HG02642 (cell line): ENCODE measurements around the gene SDC3.
A peak's percentile ranks its signal among the peaks of the same experiment; 100 is the strongest.

Experiments used
- ATAC-seq: cut with Tn5 transposase; IDR thresholded peaks from one replicate; pipeline ENCODE4 v1.9.1; 2021; ENCODE audit warnings: mild to moderate bottlenecking; ENCODE audit not compliant: unreplicated experiment, poor library complexity

SDC3 gene

DNA sequence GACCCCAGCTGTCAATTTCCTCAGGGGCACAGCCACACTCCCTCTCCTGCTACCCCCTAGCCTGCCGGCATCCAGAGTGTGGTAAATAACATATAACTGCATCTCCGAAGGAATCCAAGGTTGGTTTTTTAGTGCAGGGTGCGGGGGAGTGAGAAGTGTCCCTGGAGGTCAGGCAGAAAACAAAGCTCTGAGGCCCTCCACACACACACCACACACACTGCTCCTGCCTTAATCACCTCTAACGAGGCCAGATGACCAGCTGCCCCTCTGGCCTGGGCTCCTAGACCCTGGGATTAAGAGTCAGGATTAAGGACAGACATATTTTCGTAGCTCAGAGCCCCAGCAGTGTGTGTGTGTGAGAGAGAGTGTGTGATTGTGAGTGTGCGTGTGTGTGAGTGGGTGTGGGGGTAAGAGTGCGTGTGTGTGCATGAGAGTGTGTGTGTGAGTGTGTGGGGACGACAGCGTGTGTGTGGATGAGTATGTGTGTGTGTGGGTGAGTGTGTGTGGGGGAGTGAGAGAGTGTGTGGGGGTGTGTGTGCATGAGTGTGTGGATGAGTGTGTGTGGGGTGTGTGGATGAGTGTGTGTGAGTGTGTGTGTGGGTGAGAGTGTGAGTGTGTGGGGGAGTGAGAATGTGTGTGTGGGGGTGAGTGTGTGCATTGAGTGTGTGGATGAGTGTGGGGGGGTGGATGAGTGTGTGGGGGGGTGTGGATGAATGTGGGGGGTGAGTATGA lies 14.6 kb downstream of the SDC3 start:
- ATAC-seq: no peak

GRCh38 chr1:30892671-30893073 lies 15.9 kb downstream of the SDC3 start:
- no peak for ATAC-seq

DNA sequence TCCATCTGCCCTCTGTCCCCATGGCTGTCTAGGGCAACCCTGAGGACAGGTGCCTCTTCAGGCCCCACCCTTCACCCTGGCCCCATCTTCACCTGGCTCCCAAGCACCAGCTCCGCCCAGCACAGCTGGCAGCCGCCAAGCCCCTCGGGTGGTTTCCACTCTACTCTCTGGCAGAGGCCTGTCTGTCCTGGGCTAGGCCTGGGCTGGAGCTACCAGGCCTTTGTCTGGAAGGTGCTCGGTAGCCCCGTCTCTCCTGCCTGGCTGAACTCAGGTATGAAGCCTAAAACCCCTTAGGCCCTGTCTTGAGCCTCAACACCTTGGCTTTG lies 17.4 kb downstream of the SDC3 start:
- no peak for ATAC-seq

GRCh38 chr1:30890502-30891226 lies 17.9 kb downstream of the SDC3 start:
- ATAC-seq: no peak

- no peak for ATAC-seq
These were observed 19.0 kb downstream of the SDC3 start for GRCh38 chr1:30889511-30889910.

DNA sequence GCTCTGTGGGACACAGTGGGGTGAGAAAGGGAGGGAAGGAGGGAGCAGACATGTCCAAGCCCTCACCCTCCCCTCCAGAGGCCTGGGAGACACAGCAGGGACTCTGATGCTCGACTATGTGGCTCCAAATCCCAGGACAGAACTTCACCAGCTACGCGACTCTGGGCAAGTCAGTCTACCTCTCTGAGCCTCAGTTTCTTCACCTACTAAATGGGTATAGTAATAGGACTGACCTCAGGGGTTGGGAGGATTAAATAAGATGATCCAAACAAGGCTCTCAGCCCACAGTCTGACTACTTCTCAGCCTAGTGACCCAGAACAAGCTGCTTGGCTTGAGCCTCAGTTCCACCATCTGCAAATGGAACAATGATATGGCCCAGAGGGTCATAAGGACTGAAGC lies 19.6 kb downstream of the SDC3 start:
- no peak for ATAC-seq

GRCh38 chr1:30888391-30888790 lies 20.2 kb downstream of the SDC3 start:
- ATAC-seq: no peak

GRCh38 chr1:30887485-30888315 lies 20.9 kb downstream of the SDC3 start:
- ATAC-seq: no peak

DNA sequence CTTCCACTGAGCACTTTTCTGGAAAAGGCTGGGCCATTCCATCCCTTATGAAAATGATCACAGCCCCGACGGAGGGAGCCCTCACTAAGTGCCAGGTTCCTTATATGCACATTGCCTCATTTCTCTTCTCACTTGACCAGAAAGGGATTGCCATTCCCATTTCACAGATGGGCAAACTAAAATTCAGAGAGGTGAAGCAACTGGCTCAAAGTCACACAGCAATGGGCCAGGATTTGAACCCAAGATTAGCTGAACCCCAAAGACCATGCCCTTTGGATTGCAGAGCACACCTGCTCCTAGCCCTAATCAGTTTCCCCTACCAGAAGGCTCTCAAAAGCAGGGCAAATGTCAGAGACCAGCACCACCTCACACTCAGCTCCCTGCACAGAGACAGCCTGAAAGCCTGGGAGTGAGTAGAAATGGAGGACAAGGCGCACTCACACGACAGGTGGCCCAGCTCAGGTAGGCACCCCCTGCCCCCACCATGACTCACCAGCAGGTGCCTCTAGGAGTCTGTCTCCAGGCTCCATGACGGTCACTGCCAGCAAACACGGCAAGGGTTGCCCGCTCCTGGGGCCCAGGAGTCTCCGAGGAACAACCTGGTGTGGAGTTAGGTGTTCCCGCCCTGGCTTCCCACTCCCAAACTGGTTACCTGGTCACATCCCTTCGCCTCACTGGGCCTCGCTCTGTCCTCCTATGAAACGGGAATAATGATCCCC lies 21.7 kb downstream of the SDC3 start:
- ATAC-seq: no peak

DNA sequence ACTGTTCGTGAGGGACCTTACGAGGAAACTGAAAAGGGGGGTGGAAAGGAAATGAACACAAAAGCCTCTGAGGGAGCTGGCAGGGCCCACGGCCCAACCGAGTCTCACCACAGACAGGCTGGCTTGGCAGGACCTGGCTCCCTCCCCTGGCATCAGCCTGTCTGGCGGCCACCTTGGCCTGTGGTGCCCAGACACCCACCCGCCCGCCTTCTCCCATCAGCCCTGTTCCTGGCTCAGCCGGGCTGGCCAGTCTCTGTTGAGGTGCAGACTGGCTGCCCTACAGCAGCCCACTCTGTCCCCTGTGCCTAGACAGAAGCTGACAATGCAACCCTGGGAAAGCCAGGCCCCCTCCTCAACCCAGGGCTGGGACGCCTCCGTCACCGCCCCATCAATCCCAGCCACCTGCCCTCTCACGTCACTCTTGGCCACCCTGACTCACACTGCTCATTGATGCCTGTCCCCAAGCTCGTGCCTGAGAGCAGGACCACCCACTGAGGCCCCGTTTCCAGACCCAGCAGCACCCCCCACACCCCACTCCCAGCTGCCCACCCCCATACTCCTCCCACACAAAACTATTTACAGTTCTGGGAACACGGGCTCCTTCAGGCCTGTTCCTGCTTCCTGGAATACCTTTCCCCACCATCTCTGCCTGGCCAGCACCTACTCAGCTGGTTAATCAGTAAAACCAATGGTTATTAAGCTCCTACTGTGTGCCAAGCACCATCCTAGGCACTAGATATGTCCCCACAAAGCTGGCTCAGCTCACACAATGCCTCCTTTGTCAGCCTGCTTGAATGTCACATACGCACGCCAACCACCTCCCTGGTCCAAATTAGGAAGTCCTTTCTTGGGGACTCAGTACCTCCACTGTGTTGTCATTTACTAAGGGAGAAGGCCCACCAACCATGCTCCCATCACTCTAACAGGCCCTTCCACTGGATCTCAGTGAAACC lies 22.7 kb downstream of the SDC3 start:
- no peak for ATAC-seq

GRCh38 chr1:30884723-30885122 lies 23.8 kb downstream of the SDC3 start:
- no peak for ATAC-seq

GRCh38 chr1:30883389-30884172 lies 25.0 kb downstream of the SDC3 start:
- ATAC-seq: no peak

- ATAC-seq: no peak
These were observed 25.7 kb downstream of the SDC3 start for GRCh38 chr1:30882678-30883388.

DNA sequence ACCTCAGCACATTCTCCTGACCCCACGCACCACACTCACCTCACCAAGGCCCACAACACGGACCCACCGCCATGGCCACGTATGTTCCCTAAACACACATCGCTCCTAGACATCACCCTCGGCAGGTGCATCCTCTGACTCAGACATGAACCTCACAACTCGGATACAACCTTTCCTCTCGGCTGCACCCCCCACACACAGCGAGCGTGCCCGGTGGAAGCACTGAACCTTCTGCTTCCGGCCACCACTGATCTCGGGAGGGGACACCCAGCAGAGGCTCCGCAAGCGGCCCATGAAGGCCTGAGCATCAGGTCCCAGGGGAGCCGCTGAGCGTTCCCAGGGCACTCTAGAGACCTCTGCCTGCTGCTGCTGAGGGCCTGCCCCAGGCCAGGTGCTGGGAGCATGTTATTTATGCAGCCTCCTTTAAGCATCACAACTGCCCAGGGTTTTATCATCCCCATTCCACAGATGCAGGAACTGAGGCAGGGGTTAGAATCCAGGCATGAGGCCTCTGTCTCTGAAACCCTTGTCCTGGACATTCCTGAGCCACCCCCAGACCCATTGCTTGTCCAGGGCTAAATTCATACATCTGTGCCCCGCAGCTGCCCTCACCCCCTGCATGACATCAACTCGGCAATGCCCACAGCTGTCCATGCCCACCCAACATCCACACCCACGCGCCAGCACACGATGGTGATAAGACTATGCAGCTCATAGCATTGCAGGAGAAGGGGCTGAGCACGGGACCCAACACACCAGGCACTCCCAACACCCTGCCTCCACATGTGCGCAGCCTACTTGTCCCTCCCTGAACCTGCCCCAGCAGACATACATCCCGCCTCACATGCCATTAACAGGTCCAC lies 27.0 kb downstream of the SDC3 start:
- peak; percentile 51 for ATAC-seq

DNA sequence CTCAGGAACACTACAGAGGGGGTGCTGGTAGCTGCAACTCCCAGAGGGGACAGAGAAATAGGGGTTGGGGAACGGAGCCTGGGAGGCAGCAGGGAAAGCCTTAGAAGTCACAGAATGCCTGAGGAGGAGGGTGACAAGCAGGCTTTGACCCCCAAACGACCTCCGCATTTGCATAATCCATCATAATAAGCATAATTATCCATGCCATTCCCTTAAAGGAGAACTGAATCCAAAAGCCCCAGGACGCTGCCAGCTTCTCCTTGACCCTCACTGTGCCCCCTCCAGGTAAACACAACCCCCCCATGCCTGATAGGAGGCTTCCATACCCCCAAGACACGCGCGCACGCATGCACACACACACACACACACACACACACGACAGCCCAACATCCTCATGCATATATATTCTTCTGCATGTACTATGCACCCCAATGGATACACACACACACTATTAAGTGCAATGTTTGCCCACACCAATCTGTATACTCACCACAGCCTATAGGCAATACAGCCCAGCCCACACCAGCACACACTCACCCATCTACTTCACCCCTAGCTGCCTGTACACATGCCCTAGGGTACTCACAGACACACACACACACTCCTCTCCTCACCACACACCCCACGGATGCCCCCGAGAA lies 27.8 kb downstream of the SDC3 start:
- ATAC-seq: no peak

DNA sequence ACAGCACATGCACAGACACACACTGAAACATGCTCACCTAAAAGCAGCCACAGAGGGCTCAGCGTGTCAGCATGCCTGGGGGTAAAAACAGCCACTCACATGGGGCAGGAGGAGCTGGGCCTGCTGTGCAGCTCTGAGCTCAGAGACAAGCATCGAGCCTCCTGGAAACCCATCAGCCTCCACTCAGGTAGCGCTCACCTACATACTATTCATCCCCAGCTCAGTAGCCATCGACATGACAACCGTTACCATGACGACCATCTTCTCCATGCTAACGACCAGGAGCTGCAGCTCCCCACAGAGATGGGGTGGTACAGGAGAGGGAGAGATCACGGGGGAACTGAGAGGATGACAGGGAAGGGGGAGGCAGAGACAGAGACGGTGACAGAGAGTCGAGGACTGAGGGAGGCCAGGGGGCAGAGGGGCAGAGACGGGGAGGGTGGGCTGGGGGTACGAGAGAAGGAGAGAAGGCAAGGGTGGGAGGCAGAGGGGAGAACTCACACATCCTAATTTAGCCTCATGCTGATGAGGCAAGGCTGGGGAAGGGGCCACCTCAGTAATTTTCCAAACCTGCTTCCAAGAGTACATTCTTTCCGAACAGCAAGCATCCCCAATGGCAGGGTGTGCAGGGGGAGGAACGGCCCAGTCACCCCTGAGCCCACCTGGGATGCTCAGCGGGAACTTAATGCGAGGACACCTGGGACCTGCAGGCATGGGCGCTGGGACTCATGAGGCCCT lies 28.4 kb downstream of the SDC3 start:
- no peak for ATAC-seq
